Esophagus squamous epithelium (tissue), 4 donors: ENCODE results near the gene EMC6.

Experiments used
- CTCF ChIP-seq, 6 experiments: fragments of 450-650 bp in 4 of 6; fragments of 200-600 bp in 2 of 6; sonication (generic) in 2 of 6; IDR thresholded peaks; one replicate each; pipeline ENCODE4 v1.5.1; 2016 to 2019; ENCODE audit warnings: antibody characterized with exemption in 6 of 6, mild to moderate bottlenecking in 4 of 6, moderate library complexity in 4 of 6
- POLR2A ChIP-seq, 4 donors: fragments of 450-650 bp; IDR thresholded peaks; one replicate each; pipeline ENCODE4 v1.6.1; 2017; ENCODE audit warnings: antibody characterized with exemption in 4 of 4, mild to moderate bottlenecking in 4 of 4, moderate library complexity in 3 of 4

DNA sequence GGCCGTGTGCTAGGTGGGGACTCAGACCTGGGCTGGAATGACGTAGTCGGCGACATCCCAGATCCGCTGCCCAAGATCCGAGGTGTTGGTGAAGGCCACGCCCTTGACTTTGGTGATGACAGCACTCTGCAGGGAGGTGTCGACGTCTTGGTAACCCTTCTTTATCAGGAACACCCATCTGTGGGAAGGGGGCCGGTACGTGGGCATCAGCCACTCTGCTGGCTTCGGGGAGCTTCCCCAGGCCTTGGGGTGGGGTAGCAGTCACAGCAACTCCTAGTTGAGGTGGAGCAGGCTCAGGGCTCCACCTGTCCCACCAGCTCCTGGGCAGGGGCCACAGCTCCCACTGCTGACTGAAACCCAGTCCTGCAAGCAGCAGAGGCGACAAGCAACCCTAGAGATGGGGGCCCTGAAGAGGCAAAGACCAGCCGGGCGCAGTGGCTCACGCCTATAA, 23.0 kb downstream of the EMC6 start:
- TF ChIP-seq CTCF (IDR thresholded peaks at IDR 0.05) (no peak), POLR2A (IDR thresholded peaks at IDR 0.05) (no peak)
